DND-41 (cell line): ENCODE data around the gene PSMB11.

Experiments
- EZH2 ChIP-seq: IDR thresholded peaks from 3 replicates; pipeline ENCODE4 v1.6.1; 2012; ENCODE audit warnings: borderline replicate concordance, low read depth, mild to moderate bottlenecking, moderate library complexity, low read length, inconsistent platforms; ENCODE audit not compliant: severe bottlenecking
- TF ChIP-seq, protein P1 (sequence below): IDR thresholded peaks from 2 replicates; pipeline ENCODE4 v1.5.1; 2012; ENCODE audit warnings: borderline replicate concordance, low read length, moderate library complexity, mild to moderate bottlenecking; ENCODE audit not compliant: poor library complexity, severe bottlenecking; ENCODE audit errors: extremely low read depth

DNA sequence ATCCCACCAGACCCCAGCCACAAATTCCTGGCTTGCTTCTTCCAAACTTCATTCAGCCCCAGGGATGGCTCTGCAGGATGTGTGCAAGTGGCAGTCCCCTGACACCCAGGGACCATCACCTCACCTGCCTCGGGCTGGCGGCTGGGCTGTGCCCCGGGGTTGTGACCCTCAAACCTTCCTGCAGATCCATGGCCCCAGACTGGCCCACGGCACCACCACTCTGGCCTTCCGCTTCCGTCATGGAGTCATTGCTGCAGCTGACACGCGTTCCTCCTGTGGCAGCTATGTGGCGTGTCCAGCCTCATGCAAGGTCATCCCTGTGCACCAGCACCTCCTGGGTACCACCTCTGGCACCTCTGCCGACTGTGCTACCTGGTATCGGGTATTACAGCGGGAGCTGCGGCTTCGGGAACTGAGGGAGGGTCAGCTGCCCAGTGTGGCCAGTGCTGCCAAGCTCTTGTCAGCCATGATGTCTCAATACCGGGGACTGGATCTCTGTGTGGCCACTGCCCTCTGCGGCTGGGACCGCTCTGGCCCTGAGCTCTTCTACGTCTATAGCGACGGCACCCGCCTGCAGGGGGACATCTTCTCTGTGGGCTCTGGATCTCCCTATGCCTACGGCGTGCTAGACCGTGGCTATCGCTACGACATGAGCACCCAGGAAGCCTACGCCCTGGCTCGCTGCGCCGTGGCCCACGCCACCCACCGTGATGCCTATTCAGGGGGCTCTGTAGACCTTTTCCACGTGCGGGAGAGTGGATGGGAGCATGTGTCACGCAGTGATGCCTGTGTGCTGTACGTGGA is at the start of gene PSMB11:
- TF ChIP-seq, protein P1, sequence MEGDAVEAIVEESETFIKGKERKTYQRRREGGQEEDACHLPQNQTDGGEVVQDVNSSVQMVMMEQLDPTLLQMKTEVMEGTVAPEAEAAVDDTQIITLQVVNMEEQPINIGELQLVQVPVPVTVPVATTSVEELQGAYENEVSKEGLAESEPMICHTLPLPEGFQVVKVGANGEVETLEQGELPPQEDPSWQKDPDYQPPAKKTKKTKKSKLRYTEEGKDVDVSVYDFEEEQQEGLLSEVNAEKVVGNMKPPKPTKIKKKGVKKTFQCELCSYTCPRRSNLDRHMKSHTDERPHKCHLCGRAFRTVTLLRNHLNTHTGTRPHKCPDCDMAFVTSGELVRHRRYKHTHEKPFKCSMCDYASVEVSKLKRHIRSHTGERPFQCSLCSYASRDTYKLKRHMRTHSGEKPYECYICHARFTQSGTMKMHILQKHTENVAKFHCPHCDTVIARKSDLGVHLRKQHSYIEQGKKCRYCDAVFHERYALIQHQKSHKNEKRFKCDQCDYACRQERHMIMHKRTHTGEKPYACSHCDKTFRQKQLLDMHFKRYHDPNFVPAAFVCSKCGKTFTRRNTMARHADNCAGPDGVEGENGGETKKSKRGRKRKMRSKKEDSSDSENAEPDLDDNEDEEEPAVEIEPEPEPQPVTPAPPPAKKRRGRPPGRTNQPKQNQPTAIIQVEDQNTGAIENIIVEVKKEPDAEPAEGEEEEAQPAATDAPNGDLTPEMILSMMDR, result no peak
- TF ChIP-seq EZH2, result no peak
